WTC11 (cell line): ENCODE data around the gene AOAH. TPM values are rescaled to one million over a fixed set of nuclear protein-coding genes. Genes with fewer than 3 reads are reported as not detected.

Source experiments
- ATAC-seq: fragments of 200-7000 bp; cut with Tn5 transposase; 2 replicates; pipeline ENCODE4 v1.10.0; 2021; ENCODE audit warnings: mild to moderate bottlenecking, moderate library complexity
- CTCF ChIA-PET: fragments of 300-600 bp; sonication (Branson Sonifier 250); formaldehyde crosslinking; loops from one replicate; lab custom pipeline; 2021; ENCODE audit warnings: antibody characterized with exemption; lab: Charles Lee
- POLR2A ChIA-PET: fragments of 350-600 bp; sonication (Branson Sonifier 250); formaldehyde crosslinking; loops from one replicate; lab custom pipeline; 2021; ENCODE audit warnings: antibody characterized with exemption; lab: Charles Lee
- DNase-seq: peaks from one replicate; pipeline ENCODE4 v3.0.0; 2021; ENCODE audit warnings: low spot score
- H3K27ac Mint-ChIP-seq: 2 replicates; pipeline ENCODE4 v1.8.0; 2021; ENCODE audit warnings: mixed read lengths
- H3K27me3 Mint-ChIP-seq: 2 replicates; pipeline ENCODE4 v1.8.0; 2021; ENCODE audit warnings: low read depth, mild to moderate bottlenecking, moderate library complexity, mixed read lengths
- H3K36me3 Mint-ChIP-seq: 2 replicates; pipeline ENCODE4 v1.8.0; 2021; ENCODE audit warnings: mixed read lengths
- H3K4me1 Mint-ChIP-seq: 2 replicates; pipeline ENCODE4 v1.8.0; 2022; ENCODE audit warnings: mixed read lengths
- H3K4me3 Mint-ChIP-seq: 2 replicates; pipeline ENCODE4 v1.8.0; 2021; ENCODE audit warnings: mild to moderate bottlenecking, moderate library complexity, mixed read lengths
- H3K9me3 Mint-ChIP-seq: 2 replicates; pipeline ENCODE4 v1.8.0; 2021; ENCODE audit warnings: mixed read lengths
- AFF4 ChIP-seq: sonication (generic); formaldehyde crosslinking; IDR thresholded peaks from 2 replicates; pipeline ENCODE4 v1.8.1; 2023; ENCODE audit warnings: mild to moderate bottlenecking, missing genetic modification reagents, borderline replicate concordance
- CREB1 ChIP-seq: sonication (generic); formaldehyde crosslinking; IDR thresholded peaks from 2 replicates; pipeline ENCODE4 v1.8.0; 2023; ENCODE audit warnings: mild to moderate bottlenecking, missing genetic modification reagents
- EMX1 ChIP-seq: fragments of 250-450 bp; sonication (Bioruptor Pico); IDR thresholded peaks from 2 replicates; pipeline ENCODE4 v1.8.0; 2021; ENCODE audit warnings: mild to moderate bottlenecking
- ESRRA ChIP-seq: sonication (generic); formaldehyde crosslinking; IDR thresholded peaks from 2 replicates; pipeline ENCODE4 v1.8.1; 2022; ENCODE audit warnings: mild to moderate bottlenecking, missing genetic modification reagents, borderline replicate concordance
- FOXK1 ChIP-seq: sonication (generic); formaldehyde crosslinking; IDR thresholded peaks from 2 replicates; pipeline ENCODE4 v1.8.0; 2022; ENCODE audit warnings: mild to moderate bottlenecking, moderate library complexity, missing genetic modification reagents
- MYBL2 ChIP-seq: sonication (generic); formaldehyde crosslinking; IDR thresholded peaks from 2 replicates; pipeline ENCODE4 v1.8.1; 2023; ENCODE audit warnings: mild to moderate bottlenecking, moderate library complexity, missing genetic modification reagents
- OVOL2 ChIP-seq: fragments of 250-450 bp; sonication (Bioruptor Pico); IDR thresholded peaks from 2 replicates; pipeline ENCODE4 v1.9.0; 2021; ENCODE audit warnings: mild to moderate bottlenecking, borderline replicate concordance
- PRRX2 ChIP-seq: fragments of 250-450 bp; sonication (Bioruptor Pico); IDR thresholded peaks from 2 replicates; pipeline ENCODE4 v1.8.0; 2021; ENCODE audit warnings: mild to moderate bottlenecking
- SOX15 ChIP-seq: fragments of 250-450 bp; sonication (Bioruptor Pico); IDR thresholded peaks from 2 replicates; pipeline ENCODE4 v1.9.0; 2021; ENCODE audit warnings: mild to moderate bottlenecking
- ZBTB21 ChIP-seq: sonication (generic); formaldehyde crosslinking; IDR thresholded peaks from 2 replicates; pipeline ENCODE4 v1.8.1; 2023; ENCODE audit warnings: mild to moderate bottlenecking, missing genetic modification reagents, borderline replicate concordance
- ZNF263 ChIP-seq: sonication (generic); formaldehyde crosslinking; IDR thresholded peaks from 2 replicates; pipeline ENCODE4 v1.8.1; 2022; ENCODE audit warnings: low read depth, mild to moderate bottlenecking, moderate library complexity, missing genetic modification reagents
- ZNF317 ChIP-seq: sonication (generic); formaldehyde crosslinking; IDR thresholded peaks from 2 replicates; pipeline ENCODE4 v1.8.1; 2023; ENCODE audit warnings: low read depth, mild to moderate bottlenecking, moderate library complexity, missing genetic modification reagents, borderline replicate concordance
- total RNA-seq: library from RNA; stranded (reverse); gene quantifications from 3 replicates; pipeline ENCODE4 v1.2.3, GENCODE V29; 2021
- TF ChIP-seq, protein P1 (sequence below): sonication (generic); formaldehyde crosslinking; IDR thresholded peaks from 2 replicates; pipeline ENCODE4 v1.8.0; 2023; ENCODE audit warnings: mild to moderate bottlenecking, missing genetic modification reagents
- TF ChIP-seq, protein P2 (sequence below): fragments of 250-450 bp; sonication (Bioruptor Pico); IDR thresholded peaks from 2 replicates; pipeline ENCODE4 v1.8.0; 2021; ENCODE audit warnings: mild to moderate bottlenecking
- TF ChIP-seq, protein P3 (sequence below): sonication (generic); formaldehyde crosslinking; conservative IDR thresholded peaks from 2 replicates; pipeline ENCODE4 v1.8.1; 2023; ENCODE audit warnings: mild to moderate bottlenecking, low read depth, missing genetic modification reagents, moderate library complexity
- TF ChIP-seq, protein P4 (sequence below): sonication (generic); formaldehyde crosslinking; IDR thresholded peaks from 2 replicates; pipeline ENCODE4 v1.8.1; 2023; ENCODE audit warnings: mild to moderate bottlenecking, moderate library complexity, missing genetic modification reagents

Gene AOAH
- total RNA-seq, 1 experiment from 2014 or later: 0.31 TPM

DNA sequence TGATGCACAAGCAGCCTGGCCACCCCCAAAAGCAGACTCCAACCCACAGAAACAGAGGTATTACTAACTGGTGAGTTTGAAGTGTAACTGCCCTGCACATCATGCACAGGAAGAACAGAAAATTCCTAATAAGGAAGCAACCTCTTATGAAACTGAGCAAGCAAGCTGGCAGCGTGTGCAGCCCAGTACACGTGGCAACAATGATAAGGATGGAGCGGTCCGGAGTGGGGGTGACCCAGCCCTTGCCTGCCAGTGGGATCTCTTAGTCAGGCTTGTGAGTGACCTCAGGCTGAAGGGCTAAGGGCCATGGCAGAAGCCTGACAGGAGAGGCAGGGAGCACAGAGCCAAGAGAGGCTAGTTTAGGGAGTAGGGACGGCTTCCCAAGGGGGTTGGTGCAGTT is 22.1 kb upstream of the AOAH start:
- ChIA-PET POLR2A (no interaction called here), CTCF (no interaction called here)
- Mint-ChIP-seq H3K4me1 (no peaks in the 10 kb centered on the region), H3K27ac (no peak overlapping the region), H3K4me3 (no peak overlapping the region), H3K36me3 (no peaks in the 10 kb centered on the region; the same call in 1 of the 2 replicates), H3K9me3 (peaks cover 20% of the 10 kb centered on the region), H3K27me3 (peaks cover 5% of the 10 kb centered on the region; the same call in 1 of the 2 replicates)
- TF ChIP-seq ZNF263: no peak
- no peak for TF ChIP-seq ESRRA (CRISPR knock-in tag)
- no peak for TF ChIP-seq OVOL2 (CRISPR knock-in tag)
- TF ChIP-seq ZBTB21 (CRISPR knock-in tag): no peak
- TF ChIP-seq FOXK1 (CRISPR knock-in tag): no peak
- TF ChIP-seq, protein P1, sequence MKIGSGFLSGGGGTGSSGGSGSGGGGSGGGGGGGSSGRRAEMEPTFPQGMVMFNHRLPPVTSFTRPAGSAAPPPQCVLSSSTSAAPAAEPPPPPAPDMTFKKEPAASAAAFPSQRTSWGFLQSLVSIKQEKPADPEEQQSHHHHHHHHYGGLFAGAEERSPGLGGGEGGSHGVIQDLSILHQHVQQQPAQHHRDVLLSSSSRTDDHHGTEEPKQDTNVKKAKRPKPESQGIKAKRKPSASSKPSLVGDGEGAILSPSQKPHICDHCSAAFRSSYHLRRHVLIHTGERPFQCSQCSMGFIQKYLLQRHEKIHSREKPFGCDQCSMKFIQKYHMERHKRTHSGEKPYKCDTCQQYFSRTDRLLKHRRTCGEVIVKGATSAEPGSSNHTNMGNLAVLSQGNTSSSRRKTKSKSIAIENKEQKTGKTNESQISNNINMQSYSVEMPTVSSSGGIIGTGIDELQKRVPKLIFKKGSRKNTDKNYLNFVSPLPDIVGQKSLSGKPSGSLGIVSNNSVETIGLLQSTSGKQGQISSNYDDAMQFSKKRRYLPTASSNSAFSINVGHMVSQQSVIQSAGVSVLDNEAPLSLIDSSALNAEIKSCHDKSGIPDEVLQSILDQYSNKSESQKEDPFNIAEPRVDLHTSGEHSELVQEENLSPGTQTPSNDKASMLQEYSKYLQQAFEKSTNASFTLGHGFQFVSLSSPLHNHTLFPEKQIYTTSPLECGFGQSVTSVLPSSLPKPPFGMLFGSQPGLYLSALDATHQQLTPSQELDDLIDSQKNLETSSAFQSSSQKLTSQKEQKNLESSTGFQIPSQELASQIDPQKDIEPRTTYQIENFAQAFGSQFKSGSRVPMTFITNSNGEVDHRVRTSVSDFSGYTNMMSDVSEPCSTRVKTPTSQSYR: no peak
- TF ChIP-seq, protein P2, sequence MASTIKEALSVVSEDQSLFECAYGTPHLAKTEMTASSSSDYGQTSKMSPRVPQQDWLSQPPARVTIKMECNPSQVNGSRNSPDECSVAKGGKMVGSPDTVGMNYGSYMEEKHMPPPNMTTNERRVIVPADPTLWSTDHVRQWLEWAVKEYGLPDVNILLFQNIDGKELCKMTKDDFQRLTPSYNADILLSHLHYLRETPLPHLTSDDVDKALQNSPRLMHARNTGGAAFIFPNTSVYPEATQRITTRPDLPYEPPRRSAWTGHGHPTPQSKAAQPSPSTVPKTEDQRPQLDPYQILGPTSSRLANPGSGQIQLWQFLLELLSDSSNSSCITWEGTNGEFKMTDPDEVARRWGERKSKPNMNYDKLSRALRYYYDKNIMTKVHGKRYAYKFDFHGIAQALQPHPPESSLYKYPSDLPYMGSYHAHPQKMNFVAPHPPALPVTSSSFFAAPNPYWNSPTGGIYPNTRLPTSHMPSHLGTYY (CRISPR knock-in tag): no peak
- TF ChIP-seq CREB1 (CRISPR knock-in tag): no peak
- TF ChIP-seq, protein P3, sequence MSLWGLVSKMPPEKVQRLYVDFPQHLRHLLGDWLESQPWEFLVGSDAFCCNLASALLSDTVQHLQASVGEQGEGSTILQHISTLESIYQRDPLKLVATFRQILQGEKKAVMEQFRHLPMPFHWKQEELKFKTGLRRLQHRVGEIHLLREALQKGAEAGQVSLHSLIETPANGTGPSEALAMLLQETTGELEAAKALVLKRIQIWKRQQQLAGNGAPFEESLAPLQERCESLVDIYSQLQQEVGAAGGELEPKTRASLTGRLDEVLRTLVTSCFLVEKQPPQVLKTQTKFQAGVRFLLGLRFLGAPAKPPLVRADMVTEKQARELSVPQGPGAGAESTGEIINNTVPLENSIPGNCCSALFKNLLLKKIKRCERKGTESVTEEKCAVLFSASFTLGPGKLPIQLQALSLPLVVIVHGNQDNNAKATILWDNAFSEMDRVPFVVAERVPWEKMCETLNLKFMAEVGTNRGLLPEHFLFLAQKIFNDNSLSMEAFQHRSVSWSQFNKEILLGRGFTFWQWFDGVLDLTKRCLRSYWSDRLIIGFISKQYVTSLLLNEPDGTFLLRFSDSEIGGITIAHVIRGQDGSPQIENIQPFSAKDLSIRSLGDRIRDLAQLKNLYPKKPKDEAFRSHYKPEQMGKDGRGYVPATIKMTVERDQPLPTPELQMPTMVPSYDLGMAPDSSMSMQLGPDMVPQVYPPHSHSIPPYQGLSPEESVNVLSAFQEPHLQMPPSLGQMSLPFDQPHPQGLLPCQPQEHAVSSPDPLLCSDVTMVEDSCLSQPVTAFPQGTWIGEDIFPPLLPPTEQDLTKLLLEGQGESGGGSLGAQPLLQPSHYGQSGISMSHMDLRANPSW (CRISPR knock-in tag): no peak
- no peak for TF ChIP-seq SOX15
- no peak for DNase-seq
- ATAC-seq: no peak

GRCh38 chr7:36742911-36743775 is 18.8 kb upstream of the AOAH start:
- H3K4me1 Mint-ChIP-seq: peaks cover 16% of the 10 kb centered on the region
- peaks cover 20% of the 10 kb centered on the region for H3K9me3 Mint-ChIP-seq
- no peak for TF ChIP-seq ZNF317 (CRISPR knock-in tag)
- TF ChIP-seq PRRX2 (CRISPR knock-in tag): no peak
- TF ChIP-seq MYBL2 (CRISPR knock-in tag): no peak
- no peak for TF ChIP-seq AFF4
- no peak for TF ChIP-seq ZNF263
- TF ChIP-seq, protein P4, sequence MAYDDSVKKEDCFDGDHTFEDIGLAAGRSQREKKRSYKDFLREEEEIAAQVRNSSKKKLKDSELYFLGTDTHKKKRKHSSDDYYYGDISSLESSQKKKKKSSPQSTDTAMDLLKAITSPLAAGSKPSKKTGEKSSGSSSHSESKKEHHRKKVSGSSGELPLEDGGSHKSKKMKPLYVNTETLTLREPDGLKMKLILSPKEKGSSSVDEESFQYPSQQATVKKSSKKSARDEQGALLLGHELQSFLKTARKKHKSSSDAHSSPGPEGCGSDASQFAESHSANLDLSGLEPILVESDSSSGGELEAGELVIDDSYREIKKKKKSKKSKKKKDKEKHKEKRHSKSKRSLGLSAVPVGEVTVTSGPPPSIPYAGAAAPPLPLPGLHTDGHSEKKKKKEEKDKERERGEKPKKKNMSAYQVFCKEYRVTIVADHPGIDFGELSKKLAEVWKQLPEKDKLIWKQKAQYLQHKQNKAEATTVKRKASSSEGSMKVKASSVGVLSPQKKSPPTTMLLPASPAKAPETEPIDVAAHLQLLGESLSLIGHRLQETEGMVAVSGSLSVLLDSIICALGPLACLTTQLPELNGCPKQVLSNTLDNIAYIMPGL: no peak
- TF ChIP-seq EMX1: no peak
- POLR2A ChIA-PET: no interaction called here
- H3K27me3 Mint-ChIP-seq: peaks cover 5% of the 10 kb centered on the region; the same call in 1 of the 2 replicates
- no peaks in the 10 kb centered on the region; the same call in 1 of the 2 replicates for H3K36me3 Mint-ChIP-seq
- H3K4me3 Mint-ChIP-seq: no peak overlapping the region
- no peak for ATAC-seq
- CTCF ChIA-PET: no interaction called here
- no peak for DNase-seq
- no peak overlapping the region for H3K27ac Mint-ChIP-seq
